Measurements from ENCODE around the gene PLAAT4.
"Not testable (repeated sequence)": the region's sequence is repeated elsewhere in the genome, so short reads cannot be mapped to it uniquely, and the experiment has no call there.

PLAAT4 gene

GRCh38 chr11:63573881-63574855 lies 37.6 kb downstream of the PLAAT4 start:
- DNase-seq, result peak; percentile 7

- DNase-seq, result no peak
Measured at GRCh38 chr11:63574856-63575602, 38.4 kb downstream of the PLAAT4 start.

- DNase-seq, result not testable (repeated sequence)
Measured at GRCh38 chr11:63578882-63579281, 42.3 kb downstream of the PLAAT4 start.

DNA sequence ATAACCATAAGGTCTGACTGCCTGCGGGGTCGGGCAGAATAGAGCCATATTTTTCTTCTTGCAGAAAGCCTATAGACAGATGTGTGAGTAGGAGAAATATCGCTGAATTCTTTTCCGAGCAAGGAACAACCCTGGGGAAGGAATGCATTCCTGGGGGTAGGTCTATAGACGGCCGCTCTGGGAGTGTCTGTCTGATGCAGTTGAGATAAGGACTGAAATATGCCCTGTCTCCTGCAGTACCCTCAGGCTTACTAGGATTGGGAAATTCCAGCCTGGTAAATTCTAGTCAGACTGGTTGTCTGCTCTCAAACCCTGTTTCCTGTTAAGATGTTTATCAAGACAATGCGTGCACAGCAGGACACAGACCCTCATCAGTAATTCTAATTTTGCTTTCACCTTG lies 44.6 kb downstream of the PLAAT4 start:
- DNase-seq, result not testable (repeated sequence)

- DNase-seq, result no peak
Measured at GRCh38 chr11:63583357-63583677, 46.7 kb downstream of the PLAAT4 start.

- no peak for DNase-seq
Measured at GRCh38 chr11:63586451-63587166, 50.0 kb downstream of the PLAAT4 start.

DNA sequence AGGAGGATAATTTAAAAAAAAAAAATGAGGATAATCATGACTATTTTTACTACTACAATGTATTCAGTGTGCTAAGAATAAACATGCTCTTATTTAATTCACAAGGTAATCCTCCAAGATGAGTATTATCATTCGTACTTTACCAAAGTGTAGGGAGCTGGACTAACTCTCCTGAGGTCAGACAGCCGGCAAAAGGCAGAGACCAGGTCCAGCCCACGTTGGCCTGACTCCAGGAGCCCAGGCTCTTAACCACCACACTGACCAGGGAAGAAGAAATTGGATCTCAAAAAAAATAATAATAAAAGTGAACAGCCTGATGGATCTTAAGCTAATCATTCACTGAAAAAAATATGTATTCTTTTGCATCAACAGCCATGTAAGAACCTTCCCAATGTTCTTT lies 52.4 kb downstream of the PLAAT4 start:
- DNase-seq, result no peak

GRCh38 chr11:63590024-63590788 lies 53.6 kb downstream of the PLAAT4 start:
- no peak for DNase-seq

- no peak for DNase-seq
Measured at GRCh38 chr11:63592975-63593395, 56.4 kb downstream of the PLAAT4 start.

DNA sequence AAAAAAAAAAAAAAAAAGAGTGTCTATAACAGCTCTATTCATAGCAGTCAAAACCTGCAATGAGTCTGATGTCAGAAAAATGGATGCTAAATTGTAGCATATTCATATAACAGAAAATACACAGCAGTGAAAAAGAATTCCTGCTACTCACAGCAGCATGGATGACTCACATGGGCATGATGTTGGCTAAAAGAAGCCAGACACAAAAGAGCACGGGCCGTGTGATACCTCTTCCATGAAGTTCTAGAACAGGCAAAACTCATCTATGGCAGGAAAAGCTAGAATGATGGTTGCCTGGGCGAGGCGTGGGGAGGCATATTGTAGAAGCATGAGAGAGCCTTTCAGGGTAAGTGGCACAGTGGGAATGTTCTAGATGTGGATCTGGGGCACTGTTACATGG lies 58.7 kb downstream of the PLAAT4 start:
- DNase-seq, result no peak
